ENCODE data around the gene CNTNAP2. TPM values are rescaled to one million over a fixed set of nuclear protein-coding genes. Genes with fewer than 3 reads are reported as not detected.

CNTNAP2 gene
- total RNA-seq, 1 experiment from 2014 or later, result 64.5 TPM

DNA sequence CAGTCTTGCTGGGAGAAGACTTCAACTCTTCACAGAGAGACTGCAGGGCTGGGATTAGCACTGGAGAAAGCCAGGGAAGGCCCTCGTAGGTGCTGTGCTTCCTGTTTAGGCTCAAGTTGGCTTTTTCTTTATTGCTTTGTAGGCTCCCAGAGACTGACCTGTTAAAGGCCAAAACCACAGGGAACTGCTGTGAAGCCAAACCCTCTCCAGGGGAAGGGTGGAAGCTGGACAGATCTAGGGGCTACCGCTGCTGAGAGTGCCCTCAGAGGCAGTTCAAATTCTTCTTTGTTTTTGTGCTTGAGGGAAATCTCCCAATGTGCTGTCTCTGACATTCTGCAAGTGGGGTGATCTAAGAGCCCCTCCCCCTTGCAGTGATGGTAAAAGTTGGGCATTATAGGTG, 198.4 kb downstream of the CNTNAP2 start:
- Histone ChIP-seq H4K20me1 (ENCODE audit: control insufficient read depth, insufficient read depth, insufficient read length) (no peaks in the 10 kb centered on the region), H4K91ac (ENCODE audit: insufficient read length, low read depth, low read length) (no peak overlapping the region), H2BK5ac (ENCODE audit: insufficient read length, low read length) (no peak overlapping the region), H3K18ac (ENCODE audit: insufficient read length, low read depth, low read length) (no peak overlapping the region), H4K5ac (ENCODE audit: insufficient read length, low read depth, low read length) (no peak overlapping the region), H3K4ac (ENCODE audit: low read depth, low read length) (no peak overlapping the region), H3K9me3 (ENCODE audit: control insufficient read depth, low read depth, low read length) (no peaks in the 10 kb centered on the region), H3K23ac (ENCODE audit: insufficient read length, low read depth, low read length) (no peak overlapping the region), H3K27me3 (ENCODE audit: insufficient read depth, low read length) (no peaks in the 10 kb centered on the region), H4K8ac (replicated peaks; ENCODE audit: insufficient read length, low read depth, low read length) (no peak overlapping the region), H3K4me2 (ENCODE audit: insufficient read depth, insufficient read length, low read length) (no peak overlapping the region), H2BK20ac (ENCODE audit: low read depth, low read length, poor library complexity, severe bottlenecking) (no peak overlapping the region), H2BK120ac (ENCODE audit: low read depth, low read length, poor library complexity, severe bottlenecking) (no peak overlapping the region), H3K56ac (ENCODE audit: insufficient read length, low read depth, low read length) (no peak overlapping the region), H2BK15ac (ENCODE audit: low read depth, low read length) (no peak overlapping the region), H3K9ac (ENCODE audit: extremely low read depth, insufficient read length, low read length) (no peak overlapping the region), H2BK12ac (ENCODE audit: insufficient read length, low read depth, low read length) (no peak overlapping the region), H3K79me1 (ENCODE audit: insufficient read depth, low read depth, low read length, poor library complexity, severe bottlenecking) (no peaks in the 10 kb centered on the region), H3K79me2 (ENCODE audit: insufficient read depth, low read length) (no peaks in the 10 kb centered on the region), H3K14ac (ENCODE audit: insufficient read depth, low read length) (no peak overlapping the region), H3K23me2 (ENCODE audit: insufficient read length, low read depth, low read length, poor library complexity, severe bottlenecking) (no peaks in the 10 kb centered on the region), H3T11ph (ENCODE audit: low read length) (no peak overlapping the region), H2AFZ (ENCODE audit: low read length) (peak overlapping the region; percentile 62), H3K4me1 (ENCODE audit: insufficient read depth, low read length) (no peaks in the 10 kb centered on the region; the same call in 1 of the 2 replicates), H3K27ac (ENCODE audit: insufficient read length, low read depth, low read length) (no peak overlapping the region), H2AK5ac (ENCODE audit: insufficient read length, low read length) (no peak overlapping the region)
- H3K4me3 Mint-ChIP-seq, result no peak overlapping the region
- H3K4me1 Mint-ChIP-seq, result no peaks in the 10 kb centered on the region
- no peak overlapping the region for H3K27ac Mint-ChIP-seq
- H3K27me3 Mint-ChIP-seq (ENCODE audit: low read depth), result no peaks in the 10 kb centered on the region
- H3K9me3 Mint-ChIP-seq, result no peaks in the 10 kb centered on the region
- no peak for DNase-seq
- WGBS (ENCODE audit: extremely low coverage, insufficient read length, low lambda C conversion rate), result no CpG with 5 or more reads among the region's 2 CpGs
- H3K36me3 Mint-ChIP-seq (ENCODE audit: insufficient read depth in 1 of 3, low read depth in 3 of 3), result no peaks in the 10 kb centered on the region
- TF ChIP-seq, protein P1, sequence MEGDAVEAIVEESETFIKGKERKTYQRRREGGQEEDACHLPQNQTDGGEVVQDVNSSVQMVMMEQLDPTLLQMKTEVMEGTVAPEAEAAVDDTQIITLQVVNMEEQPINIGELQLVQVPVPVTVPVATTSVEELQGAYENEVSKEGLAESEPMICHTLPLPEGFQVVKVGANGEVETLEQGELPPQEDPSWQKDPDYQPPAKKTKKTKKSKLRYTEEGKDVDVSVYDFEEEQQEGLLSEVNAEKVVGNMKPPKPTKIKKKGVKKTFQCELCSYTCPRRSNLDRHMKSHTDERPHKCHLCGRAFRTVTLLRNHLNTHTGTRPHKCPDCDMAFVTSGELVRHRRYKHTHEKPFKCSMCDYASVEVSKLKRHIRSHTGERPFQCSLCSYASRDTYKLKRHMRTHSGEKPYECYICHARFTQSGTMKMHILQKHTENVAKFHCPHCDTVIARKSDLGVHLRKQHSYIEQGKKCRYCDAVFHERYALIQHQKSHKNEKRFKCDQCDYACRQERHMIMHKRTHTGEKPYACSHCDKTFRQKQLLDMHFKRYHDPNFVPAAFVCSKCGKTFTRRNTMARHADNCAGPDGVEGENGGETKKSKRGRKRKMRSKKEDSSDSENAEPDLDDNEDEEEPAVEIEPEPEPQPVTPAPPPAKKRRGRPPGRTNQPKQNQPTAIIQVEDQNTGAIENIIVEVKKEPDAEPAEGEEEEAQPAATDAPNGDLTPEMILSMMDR (conservative IDR thresholded peaks at IDR 0.05), result no peak
